ENCODE results near the gene PXDC1. TPM values are rescaled to one million over a fixed set of nuclear protein-coding genes. Genes with fewer than 3 reads are reported as not detected.

PXDC1 gene
- total and polyA plus RNA-seq, 12 donors = 3.7 to 46.7 (median 22.5) TPM

- TF ChIP-seq, protein P1, sequence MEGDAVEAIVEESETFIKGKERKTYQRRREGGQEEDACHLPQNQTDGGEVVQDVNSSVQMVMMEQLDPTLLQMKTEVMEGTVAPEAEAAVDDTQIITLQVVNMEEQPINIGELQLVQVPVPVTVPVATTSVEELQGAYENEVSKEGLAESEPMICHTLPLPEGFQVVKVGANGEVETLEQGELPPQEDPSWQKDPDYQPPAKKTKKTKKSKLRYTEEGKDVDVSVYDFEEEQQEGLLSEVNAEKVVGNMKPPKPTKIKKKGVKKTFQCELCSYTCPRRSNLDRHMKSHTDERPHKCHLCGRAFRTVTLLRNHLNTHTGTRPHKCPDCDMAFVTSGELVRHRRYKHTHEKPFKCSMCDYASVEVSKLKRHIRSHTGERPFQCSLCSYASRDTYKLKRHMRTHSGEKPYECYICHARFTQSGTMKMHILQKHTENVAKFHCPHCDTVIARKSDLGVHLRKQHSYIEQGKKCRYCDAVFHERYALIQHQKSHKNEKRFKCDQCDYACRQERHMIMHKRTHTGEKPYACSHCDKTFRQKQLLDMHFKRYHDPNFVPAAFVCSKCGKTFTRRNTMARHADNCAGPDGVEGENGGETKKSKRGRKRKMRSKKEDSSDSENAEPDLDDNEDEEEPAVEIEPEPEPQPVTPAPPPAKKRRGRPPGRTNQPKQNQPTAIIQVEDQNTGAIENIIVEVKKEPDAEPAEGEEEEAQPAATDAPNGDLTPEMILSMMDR (IDR thresholded peaks at IDR 0.05) = no peak
- no peak for TF ChIP-seq POLR2A (IDR thresholded peaks at IDR 0.05)
- WGBS, 4 donors = 88 to 93% (median 92%) methylated on average over 2 of the region's 2 CpGs
- H3K9me3 ChIP-seq (replicated peaks in 1 of 3) = no peaks in the 10 kb centered on the region
Observed at GRCh38 chr6:3693831-3694230, 57.7 kb downstream of the PXDC1 start.

GRCh38 chr6:3690506-3690905, 61.0 kb downstream of the PXDC1 start:
- TF ChIP-seq, protein P1 (IDR thresholded peaks at IDR 0.05) = no peak
- no peak for TF ChIP-seq POLR2A (IDR thresholded peaks at IDR 0.05)
- intact Hi-C loops (cut with DNase I) = no loop called here
- no peaks in the 10 kb centered on the region for H3K4me1 ChIP-seq (replicated peaks in 1 of 2)
- no peaks in the 10 kb centered on the region for H3K9me3 ChIP-seq (replicated peaks in 1 of 3)
- H3K4me3 ChIP-seq = no peak overlapping the region
- no peaks in the 10 kb centered on the region for H3K36me3 ChIP-seq (replicated peaks in 1 of 2)
- 73 to 91% (median 82%) methylated on average over 2 of the region's 2 CpGs for WGBS, 4 donors
- DNase-seq = no peak
- no peaks in the 10 kb centered on the region for H3K27me3 ChIP-seq
- no peak overlapping the region for H3K27ac ChIP-seq

More at GRCh38 chr6:3693831-3694230, 57.7 kb downstream of the PXDC1 start:
- no peak overlapping the region for H3K27ac ChIP-seq
- no peaks in the 10 kb centered on the region for H3K27me3 ChIP-seq
- intact Hi-C loops (cut with DNase I) = no loop called here
- H3K4me1 ChIP-seq (replicated peaks in 1 of 2) = no peaks in the 10 kb centered on the region
- no peak for DNase-seq
- H3K4me3 ChIP-seq = no peak overlapping the region
- H3K36me3 ChIP-seq (replicated peaks in 1 of 2) = no peaks in the 10 kb centered on the region

GRCh38 chr6:3687847-3688246, 63.7 kb downstream of the PXDC1 start:
- Histone ChIP-seq H3K4me1 (replicated peaks in 1 of 2) (no peaks in the 10 kb centered on the region), H3K9me3 (replicated peaks in 1 of 3) (no peaks in the 10 kb centered on the region), H3K36me3 (replicated peaks in 1 of 2) (no peaks in the 10 kb centered on the region), H3K27ac (no peak overlapping the region), H3K4me3 (no peak overlapping the region), H3K27me3 (no peaks in the 10 kb centered on the region)
- intact Hi-C loops (cut with DNase I) = no loop called here
- DNase-seq = no peak
- WGBS, 4 donors = 62 to 71% (median 64%) methylated on average over 1 of the region's 1 CpG
- TF ChIP-seq, protein P1 (IDR thresholded peaks at IDR 0.05) = no peak
- no peak for TF ChIP-seq POLR2A (IDR thresholded peaks at IDR 0.05)

- Histone ChIP-seq H3K4me3 (no peak overlapping the region), H3K27me3 (no peaks in the 10 kb centered on the region), H3K4me1 (replicated peaks in 1 of 2) (no peaks in the 10 kb centered on the region), H3K9me3 (replicated peaks in 1 of 3) (no peaks in the 10 kb centered on the region), H3K27ac (no peak overlapping the region), H3K36me3 (replicated peaks in 1 of 2) (no peaks in the 10 kb centered on the region)
- WGBS, 4 donors = 71 to 77% (median 73%) methylated on average over 6 of the region's 6 CpGs
- no peak for TF ChIP-seq POLR2A (IDR thresholded peaks at IDR 0.05)
- TF ChIP-seq, protein P1 (IDR thresholded peaks at IDR 0.05) = no peak
- intact Hi-C loops (cut with DNase I) = no loop called here
- DNase-seq = no peak
Observed at GRCh38 chr6:3683331-3683730, 68.2 kb downstream of the PXDC1 start.

Data from adrenal gland (tissue), 12 donors.